Muscle of back (tissue), 13 donors: ENCODE data around the gene LRFN2. TPM values are rescaled to one million over a fixed set of nuclear protein-coding genes. Genes with fewer than 3 reads are reported as not detected.
A peak's percentile ranks its signal among the peaks of the same experiment; 100 is the strongest.

Experiments used
- DNase-seq, 3 donors: peaks; one replicate each; pipeline versions ENCODE4 v3.0.0 to v3.0.0-alpha.2; 2013
- long read RNA-seq, 9 donors: transcript quantifications; one replicate each; lab custom pipeline, GENCODE V29; 2026
- polyA plus RNA-seq, 10 donors: library from polyadenylated mRNA; unstranded; fragments of 120-200 nt; gene quantifications; one replicate each; pipeline ENCODE4 v1.2.1, GENCODE V29; 2013; ENCODE audit not compliant: insufficient read length in 10 of 10

The LRFN2 gene
- under 1 TPM in 8 of 10 donors, not detected in 2; 0.07 to 0.14 (median 0.09) TPM for polyA plus RNA-seq
- long read RNA-seq, donor 1: 0 reads
- long read RNA-seq, donor 2: 0 reads
- long read RNA-seq, donor 3: 0 reads
- long read RNA-seq, donor 4: 0 reads
- long read RNA-seq, donor 5: 0 reads
- long read RNA-seq, donor 6: 0 reads
- long read RNA-seq, donor 7: 0 reads
- long read RNA-seq, donor 8: 0 reads
- long read RNA-seq, donor 9: 0 reads

DNA sequence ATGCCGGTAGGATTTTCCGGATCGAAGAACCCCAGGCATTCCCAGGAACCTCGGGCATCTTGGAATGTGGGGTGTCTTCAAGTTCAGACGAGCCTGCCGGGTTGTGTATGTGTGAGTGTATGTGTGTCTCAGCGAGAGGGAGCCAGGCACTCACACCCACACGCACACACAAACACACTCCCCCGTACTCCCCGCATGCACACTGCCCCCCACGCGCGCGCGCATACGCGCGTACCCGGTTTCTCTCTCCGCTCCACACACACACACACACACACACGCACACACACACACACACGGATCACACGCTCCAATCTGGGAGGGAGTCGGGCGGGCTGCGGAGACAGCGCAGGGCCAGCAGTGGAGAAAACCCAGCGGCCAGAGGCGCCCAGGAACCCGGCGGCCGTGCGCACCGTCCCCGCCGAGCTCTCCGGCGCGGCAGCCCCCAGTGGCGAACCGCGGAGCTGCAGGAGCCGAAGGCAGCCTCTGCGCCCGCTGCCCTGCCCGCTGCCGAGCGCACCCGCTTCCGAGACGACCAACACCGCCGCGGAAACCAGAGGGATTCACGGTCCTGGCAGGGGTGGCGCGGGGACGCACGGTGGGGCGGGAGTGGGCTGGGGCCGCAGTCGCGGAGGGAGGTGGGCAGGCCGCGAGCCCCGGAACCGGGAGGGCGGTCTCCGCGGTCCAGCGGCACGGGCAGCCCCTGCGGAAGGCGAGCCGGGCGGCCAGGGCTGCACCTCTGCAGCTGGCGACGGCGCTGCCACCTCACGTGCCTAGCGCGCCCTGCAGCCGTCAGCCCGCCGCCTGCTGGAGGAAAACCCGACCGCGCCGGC, at the start of gene LRFN2:
Gene LRFN2, minus strand, starts transcription at position 125 of the 830 bp plus-strand sequence.
- peak; percentile 52 to 89 (median 71) for DNase-seq

- no peak for DNase-seq
Observed at GRCh38 chr6:40634429-40634828, 47.3 kb upstream of the LRFN2 start.

- DNase-seq: no peak
Observed at GRCh38 chr6:40631744-40632143, 44.6 kb upstream of the LRFN2 start.

- DNase-seq: no peak
Observed at GRCh38 chr6:40630488-40630887, 43.3 kb upstream of the LRFN2 start.

DNA sequence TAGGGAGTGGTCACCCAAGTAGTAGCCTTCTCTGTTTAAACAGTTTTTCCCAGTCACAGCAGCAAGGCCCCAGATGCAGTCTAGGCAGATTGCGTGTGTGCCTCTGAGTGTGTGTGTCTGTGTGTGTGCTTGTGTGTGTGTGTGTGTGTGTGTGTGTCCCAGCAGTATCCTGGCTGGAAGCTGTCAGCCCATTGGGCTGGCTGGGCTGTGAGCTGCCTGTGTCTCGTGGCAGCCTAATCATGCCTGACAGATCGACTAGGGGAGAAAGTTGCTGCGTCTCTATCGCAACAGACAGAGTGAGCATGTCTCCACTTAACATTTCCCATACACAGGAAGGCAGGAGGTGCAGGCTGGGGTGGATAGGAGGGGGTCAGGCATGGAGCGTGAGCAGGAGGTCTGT, 42.9 kb upstream of the LRFN2 start:
- no peak for DNase-seq

DNA sequence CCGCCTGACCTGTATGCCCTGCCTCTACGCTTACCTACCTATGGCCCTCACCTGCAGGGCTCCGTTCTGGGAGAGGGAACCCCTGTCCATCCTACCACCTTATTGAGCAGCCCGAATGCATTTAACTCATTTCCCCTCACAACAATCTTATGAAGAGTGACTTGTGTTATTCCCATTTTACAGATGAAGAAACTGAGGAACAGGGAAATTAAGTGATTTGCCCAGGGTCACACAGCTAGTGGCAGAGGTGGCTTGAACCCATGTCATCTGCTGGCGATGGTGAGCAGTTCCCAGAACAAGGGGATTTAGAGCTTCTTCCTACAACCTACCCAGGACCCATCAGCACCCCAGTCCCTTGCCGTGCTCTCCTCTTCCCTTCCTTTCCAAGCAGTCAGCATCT, 42.3 kb upstream of the LRFN2 start:
- no peak for DNase-seq

DNA sequence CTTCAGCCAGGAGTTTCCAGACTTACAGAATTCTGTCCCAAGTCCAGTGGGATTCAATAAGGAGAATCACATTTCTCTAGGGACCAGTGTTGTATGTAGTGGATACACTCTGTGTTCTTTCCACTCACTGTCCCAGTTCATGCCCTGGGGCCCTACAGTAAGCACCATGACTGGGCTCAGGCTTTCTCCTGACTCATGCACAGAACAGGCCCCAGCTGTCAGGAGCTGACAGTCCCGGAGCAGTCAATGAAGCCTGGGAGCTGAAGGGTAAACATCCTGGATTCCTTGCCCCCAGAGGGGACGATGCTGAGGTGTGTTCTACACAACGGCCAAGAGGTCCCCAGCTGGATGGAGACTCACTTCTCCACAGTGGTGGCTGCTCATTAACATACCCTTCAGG, 40.2 kb upstream of the LRFN2 start:
- no peak for DNase-seq

DNA sequence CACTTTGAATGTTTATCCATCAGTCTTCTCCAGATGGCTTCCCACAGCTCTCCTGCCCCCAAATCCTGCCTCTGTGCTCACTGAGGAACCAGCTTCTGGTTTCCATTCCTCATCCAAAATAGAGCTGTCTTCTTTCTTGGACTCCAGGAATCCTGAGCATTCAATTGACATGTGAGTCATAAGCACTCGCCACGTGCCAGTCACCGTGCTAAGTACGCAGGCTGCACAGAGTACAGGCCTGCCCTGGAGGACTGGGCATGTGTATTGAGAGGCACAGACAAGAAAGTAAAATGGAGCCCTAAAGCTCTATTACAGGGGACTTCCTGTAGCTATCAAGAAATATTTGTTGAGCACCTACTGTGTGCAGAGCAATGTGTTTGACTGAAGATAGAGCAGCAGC, 39.7 kb upstream of the LRFN2 start:
- DNase-seq: no peak

GRCh38 chr6:40623932-40624331, 36.8 kb upstream of the LRFN2 start:
- no peak for DNase-seq

- DNase-seq: no peak
Observed at GRCh38 chr6:40623178-40623577, 36.0 kb upstream of the LRFN2 start.

GRCh38 chr6:40620574-40621240, 33.5 kb upstream of the LRFN2 start:
- DNase-seq: no peak

GRCh38 chr6:40614671-40615070, 27.5 kb upstream of the LRFN2 start:
- no peak for DNase-seq

DNA sequence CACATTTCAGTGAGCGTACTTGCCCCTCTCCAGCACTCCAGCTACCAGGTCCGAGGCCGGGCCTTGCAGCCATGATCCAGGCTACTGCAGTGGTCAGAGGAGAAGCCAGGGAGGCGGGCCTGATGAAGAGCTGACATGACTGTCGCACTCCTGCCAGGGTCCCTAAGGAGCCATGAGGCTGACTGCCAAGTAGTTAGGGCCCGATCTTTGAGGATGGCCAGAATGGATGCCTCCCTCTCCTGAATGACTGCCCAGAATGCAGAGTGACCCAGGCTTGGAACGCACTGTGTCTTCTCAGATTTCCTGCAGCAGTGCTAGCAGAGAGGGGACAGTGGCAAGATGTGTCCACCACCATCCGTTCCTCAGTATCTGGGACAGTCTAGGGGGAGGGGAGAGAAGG, 24.7 kb upstream of the LRFN2 start:
- peak in 2 of 3 donors; percentile 7 to 19 for DNase-seq

DNA sequence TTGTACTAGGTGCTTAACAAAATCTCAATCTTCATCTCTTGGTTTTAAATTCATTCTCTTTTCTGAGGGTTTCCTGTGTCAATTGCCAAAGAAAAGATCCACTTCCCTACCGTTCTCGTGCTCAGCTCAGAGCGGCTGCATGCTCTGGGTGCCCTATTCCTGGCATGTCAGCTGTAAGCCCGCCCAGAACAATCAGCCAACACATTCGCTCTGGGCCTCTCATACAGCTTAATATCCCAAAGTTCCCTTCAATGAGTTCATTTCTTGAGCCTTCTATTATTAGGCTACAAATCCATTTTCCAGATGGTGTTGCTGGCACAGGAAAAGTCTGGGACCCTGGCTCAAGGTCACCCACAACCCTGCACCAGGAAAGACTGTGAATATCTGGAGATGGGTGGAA, 24.3 kb upstream of the LRFN2 start:
- no peak for DNase-seq

DNA sequence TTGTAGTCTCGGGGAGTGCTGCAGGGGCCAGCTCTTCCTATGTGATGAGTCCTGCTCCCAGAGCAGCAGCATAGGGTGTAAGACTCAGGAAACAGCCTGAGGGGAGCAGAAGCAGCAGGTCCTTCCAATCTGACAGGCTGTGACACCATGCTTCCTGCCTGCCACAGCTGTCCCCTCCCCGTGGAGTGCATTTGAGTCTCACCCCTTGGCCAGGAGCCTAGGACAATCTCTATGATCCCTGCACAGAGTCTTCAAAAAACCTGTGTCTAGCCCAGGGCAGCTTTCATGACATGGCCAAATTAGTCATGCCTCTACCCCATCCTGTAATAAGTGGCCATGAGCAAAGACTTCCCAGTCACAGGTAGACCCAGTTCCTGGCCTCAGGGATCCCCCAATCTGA, 23.1 kb upstream of the LRFN2 start:
- no peak for DNase-seq

- no peak for DNase-seq
Observed at GRCh38 chr6:40606981-40607380, 19.8 kb upstream of the LRFN2 start.

DNA sequence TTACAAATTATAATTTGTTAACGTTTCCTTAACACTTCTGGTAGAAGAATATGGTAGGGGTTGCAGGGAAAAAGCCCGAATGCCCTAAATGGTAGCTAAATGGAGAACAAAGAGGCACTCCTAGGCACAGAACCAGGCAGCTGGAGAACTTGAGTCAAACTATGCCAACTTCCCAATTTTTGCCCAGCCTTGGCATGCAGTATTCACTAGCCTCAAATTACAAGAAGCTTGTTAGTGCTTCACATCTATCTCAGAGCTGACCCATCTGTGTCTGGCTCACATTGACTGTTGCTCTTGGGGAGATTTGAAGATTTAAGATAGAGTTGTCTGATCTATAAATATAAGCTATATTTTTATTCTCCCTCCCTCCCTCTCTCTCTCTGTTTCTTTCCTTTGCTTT, 19.4 kb upstream of the LRFN2 start:
- DNase-seq: no peak

DNA sequence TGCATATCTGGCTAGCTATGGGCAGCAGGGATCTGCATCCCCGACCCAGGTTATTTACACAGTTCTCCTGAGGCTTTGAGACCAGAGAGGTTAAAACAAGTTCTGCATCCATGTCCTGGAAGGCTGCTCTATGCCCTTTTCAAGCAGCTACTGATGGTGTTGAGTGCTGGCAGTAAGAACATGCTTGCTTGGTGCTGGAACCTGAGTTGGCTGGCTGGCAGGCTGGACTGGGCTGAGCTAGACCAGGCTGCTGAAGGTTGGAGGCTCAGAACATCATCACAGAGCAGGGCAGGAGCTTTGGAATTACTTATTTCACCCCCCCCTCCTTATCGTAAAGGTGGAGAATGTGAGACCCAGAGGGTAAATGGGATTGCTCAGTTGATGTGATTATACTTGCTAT, 16.9 kb upstream of the LRFN2 start:
- no peak for DNase-seq

DNA sequence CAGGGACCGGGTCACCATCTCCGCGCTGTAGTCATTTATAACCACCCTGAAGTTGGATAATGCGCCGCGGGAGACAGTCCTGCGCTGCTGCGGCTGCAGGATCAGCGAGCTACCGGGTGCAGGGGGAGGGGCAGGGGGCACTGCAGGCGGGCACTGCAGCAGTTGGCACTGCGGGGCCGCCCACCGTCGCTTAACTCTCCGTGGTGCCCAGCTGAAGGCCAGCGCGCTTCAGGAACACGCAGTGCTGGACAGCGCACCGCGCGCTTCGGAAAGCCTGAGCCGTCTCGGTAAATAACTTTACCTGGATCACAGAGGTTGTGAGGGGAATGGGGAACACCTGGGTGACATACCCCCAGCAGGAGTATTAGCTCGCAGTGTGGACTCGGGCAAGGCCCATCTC, 12.4 kb upstream of the LRFN2 start:
- DNase-seq: peak in 2 of 3 donors; percentile 7 to 52

- DNase-seq: no peak
Observed at GRCh38 chr6:40598516-40598915, 11.4 kb upstream of the LRFN2 start.

DNA sequence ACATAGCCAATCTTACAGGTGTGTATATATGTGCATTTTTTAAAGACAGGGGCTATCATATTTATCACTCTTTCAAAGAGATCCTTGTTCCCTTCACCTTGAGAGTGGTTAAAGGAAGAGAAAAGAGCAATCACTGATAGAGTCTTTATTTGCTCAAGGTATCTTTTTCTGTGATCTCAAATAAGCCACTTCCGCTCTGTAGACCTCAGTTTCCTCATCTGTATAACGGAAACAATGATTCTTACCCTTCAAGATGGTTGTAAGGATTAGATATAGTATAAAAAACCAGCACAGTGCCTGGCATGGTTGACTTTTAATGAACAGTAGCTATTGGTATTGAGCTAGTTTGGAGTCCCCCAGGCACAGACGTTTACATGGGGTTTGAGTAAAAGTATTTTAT, 10.1 kb upstream of the LRFN2 start:
- DNase-seq: no peak

- no peak for DNase-seq
Observed at GRCh38 chr6:40588480-40588879, 1.3 kb upstream of the LRFN2 start.

GRCh38 chr6:40588070-40588384, 863 bp upstream of the LRFN2 start:
- no peak for DNase-seq
